Fibroblast of skin of left quadriceps (primary cell): ENCODE data around the gene BANP.
"Not testable (repeated sequence)": the region's sequence is repeated elsewhere in the genome, so short reads cannot be mapped to it uniquely, and the experiment has no call there.

Experiments used
- DNase-seq, 2 experiments: peaks; one replicate each; pipeline ENCODE4 v3.0.0-alpha.2; 2013; ENCODE audit warnings: low read depth in 2 of 2

The BANP gene

DNA sequence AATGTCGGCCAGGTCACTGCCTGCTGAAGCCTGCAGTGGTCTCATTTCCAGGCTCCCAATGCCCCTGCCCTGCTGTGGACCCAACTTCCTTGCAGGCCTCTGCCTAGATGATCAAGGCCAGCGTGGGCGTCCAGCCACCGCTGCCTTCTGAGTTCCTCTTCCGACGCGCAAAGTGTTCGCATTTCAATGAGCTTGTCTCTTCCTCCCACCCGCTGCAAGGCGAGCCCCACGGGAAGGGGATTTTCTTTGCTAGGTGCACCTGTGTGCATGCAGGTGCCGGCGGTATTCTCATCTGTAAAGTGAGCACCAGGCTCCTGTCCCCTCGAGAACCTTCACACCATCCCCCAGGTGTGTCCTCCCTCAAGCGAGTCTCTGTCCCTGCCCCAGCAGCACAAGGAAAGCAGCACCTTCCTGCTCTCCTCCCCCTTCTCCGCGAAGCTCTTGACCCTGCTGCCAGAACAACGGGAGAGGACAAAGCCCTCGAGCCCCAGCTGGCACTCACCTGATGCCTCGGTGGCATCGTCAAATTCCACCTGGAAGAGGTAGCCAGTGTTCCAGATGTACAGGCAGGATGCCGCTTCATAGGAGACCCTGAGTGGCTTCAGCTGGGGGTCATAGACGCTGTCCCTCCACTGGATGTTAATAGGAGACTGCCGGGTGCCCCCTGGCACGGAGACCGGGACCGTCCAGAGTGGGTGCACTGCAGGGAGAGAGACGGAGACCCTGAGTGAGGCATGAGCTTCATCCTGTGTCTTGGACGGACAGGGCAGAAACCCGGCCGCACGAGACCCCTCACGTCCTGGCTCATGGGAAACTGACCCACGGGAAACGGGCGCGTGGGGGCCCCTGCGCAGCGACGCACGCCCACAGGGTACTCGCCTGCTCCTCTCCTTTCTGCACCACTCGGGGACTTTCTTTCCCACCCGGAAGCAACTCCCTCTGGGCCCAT lies 24.7 kb upstream of the BANP start:
- no peak for DNase-seq

DNA sequence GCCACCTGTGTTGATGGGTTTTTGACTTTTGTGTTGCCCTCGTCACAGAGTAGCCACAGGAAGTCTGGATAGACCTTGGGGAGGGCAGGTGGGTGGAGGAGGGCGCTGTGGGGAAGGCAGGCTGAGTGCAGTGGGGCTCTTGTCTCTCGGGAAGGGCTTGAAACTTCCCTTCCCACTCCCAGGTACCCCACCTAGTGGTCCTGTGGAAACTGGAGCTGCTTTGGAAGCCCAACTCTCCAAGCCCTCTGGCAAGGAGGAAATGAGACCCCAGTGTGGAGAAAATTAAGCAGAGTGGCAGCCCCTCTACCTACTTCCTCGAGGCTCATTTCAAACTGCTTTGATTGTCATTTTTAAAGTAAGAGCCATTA lies 24.1 kb upstream of the BANP start:
- no peak for DNase-seq

DNA sequence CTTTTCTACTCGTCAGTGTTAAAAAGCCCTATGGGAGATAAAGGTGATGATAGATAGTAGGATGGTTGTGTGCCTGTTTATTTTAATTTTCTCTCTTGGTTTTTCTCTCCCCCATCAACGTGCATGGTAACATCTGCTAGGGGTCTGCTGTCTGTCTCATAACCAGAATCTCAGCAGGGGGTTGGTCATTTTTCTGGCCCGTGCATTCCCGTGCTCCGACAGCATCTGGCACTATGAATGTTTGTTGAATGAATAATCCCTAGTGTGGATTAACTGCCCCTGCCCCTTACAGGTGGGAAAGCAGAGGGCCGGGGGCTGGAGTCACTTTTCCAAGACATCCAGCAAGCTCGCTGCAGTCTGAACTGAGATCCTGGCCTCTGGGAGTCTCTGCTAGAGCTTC lies 21.2 kb upstream of the BANP start:
- DNase-seq: peak in 1 of 2 experiments; percentile 34

DNA sequence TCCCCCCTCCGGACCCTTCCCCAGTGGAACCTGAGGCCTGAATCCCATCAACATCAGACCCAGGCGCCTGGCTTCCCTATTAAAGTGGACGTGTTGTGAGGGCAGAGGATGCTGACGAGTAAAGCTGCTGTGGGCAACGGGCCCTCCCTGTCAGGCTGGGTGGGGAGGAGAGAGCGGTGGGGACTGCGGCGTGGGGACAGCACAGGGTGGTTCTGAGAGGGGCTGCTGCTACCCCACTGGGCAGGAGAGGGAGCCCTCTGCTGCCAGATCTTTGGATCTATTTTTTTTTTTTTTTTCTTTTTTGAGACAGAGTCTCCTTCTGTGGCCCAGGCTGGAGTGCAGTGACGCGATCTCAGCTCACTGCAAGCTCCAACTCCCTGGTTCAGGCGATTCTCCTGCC lies 20.8 kb upstream of the BANP start:
- DNase-seq: no peak

DNA sequence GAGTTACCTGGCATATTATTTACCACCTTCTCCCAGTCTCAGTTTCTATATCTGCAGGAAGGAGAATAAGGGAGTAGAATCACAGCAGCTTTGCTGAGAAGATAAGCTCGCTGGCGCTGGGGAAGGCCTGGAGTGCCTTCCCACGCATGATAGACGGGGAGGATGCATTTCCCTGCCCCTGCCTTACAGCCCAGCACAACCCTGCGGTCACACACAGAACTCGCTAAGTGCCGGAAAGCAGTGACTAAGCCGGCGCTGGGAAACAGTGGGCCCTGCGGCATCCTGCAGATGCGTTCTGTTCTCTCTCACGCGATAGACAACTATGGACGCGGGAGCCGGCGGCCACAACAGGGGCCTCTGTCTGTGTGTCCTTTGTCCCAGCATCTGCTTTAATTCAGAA lies 19.7 kb upstream of the BANP start:
- DNase-seq: no peak

DNA sequence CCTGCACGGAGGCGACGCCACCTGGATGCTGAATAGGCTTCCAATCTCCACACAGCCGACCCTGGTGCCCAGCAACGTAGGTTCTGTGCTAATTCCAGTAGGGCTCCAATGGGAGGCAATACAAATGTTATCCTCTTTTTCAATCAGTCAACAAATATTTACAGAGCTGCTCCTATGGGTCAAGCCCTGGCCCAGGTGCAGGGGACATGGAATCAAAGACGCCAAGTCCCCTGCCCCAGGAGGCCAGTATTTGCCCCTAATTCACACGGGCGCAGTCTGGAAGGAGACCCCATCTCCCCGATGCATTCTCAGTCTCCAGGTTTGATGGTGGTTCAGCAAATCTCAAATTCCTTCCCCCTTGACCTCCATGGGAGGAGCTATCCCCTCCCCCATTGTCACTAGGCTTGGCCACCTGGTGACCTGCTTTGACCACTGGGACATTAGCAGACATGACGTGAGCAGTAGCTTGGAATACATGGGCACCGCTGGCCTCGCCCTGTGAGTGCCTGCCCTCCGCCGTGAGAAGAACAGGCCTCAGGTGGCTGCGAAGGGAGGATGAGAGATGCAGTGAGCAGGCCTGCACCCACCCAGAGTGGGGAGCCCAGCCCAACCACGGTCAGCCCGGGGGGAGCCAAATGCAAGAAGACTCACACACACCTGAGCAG lies 18.6 kb upstream of the BANP start:
- DNase-seq: not testable (repeated sequence)

DNA sequence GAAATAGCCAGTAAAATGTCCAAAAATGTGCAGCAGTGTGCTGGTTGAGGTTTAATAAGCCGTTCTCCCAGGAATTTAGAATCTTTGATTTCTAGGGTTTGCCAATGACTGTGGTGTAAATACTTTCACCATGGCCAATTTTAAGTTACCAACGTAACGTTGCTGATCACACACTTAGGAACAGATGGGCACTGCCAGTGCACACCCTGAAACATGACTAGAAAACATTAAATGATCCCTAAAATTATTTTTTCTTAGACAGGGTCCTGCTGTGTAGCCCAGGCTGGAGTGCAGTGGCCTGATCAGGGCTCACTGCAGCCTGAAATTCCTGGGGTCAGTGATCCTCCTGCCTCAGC lies 18.1 kb upstream of the BANP start:
- no peak for DNase-seq

DNA sequence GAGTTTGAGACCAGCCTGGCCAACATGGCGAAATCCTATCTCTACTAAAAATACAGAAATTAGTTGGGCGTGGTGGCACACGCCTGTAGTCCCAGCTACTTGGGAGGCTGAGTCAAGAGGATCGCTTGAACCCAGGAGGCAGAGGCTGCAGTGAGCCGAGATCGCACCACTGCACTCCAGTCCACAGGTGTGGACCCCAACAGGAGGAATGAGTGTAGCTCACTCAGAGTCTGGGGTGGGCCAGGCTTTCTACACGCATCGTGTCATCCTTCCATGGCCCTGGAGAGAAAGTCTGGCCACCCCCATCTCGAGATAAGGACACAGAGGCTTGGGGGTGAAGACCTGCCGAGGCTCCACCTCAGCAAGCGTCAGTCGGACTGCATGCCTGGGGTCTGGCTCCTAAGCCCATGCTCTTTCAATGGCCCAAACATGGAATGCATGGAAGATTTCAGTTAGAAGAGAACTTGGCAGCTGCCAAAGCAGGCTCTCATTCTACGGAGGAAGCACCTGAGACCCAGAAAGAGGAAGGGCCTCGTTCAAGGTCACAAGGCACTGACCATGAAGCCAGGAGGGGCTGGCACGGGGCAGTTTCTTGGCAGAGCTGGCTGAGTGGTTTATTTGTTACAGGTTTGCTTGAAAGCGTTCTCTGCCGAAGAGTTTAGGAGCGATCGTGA lies 16.3 kb upstream of the BANP start:
- DNase-seq: not testable (repeated sequence)

DNA sequence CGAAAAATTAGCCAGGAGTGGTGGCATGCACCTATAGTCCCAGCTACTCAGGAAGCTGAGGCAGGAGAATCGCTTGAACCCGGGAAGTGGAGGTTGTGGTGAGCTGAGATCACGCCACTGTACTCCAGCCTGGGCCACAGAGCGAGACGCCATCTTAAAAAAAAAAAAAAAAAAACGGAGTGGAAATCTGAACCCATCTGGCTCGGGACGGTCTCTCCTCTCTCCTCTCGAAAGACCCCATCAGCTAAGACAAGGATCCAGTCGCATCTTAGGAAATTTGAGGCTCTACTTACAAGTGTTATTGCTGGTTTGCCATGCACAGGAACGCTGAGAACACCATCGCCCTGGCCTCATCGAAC lies 15.2 kb upstream of the BANP start:
- not testable (repeated sequence) for DNase-seq

DNA sequence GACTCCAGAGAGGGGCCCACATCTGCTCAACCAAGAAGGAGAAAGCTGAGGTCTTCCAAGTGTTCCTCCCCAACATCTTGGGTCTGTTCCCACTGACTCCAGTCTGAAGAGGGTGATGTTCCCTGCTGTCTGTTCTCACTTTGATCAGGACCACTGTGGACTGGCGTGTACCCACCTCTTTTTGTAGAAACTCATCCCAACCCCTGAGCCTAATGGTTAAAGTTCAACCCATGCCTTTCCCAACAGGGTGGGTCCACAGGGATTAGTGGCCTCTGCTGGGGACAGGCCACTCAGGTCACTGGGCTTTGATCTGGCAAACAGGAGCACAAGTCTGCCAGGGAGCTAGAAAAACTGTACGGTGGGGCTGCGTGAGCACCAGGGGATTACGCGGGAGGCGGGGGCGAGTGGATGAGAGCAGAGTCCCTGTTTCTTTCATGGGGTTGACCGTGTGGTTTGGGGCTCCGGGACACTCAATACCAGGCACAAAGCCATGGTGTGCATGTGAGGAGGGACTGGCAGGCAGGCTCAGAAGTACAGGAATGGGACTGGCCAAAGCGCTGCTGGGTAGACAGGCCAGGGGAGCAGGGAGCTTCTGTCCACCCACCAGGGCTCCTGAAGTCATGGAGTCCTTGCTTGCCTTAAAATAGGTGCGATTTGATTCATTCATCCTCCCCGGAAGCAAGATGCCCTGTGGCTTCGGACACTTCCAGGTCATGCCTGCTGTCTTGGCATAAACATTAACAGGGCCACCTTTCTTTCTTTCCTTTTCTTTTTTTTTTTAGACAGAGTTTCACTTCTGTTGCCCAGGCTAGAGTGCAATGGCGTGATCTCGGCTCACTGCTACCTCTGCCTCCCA lies 14.6 kb upstream of the BANP start, which contains the start of gene CA5A:
CA5A (minus strand) TSS at position 155 of the 856 bp plus-strand sequence; CDS start at position 76, 79 bp downstream.
- DNase-seq: no peak

DNA sequence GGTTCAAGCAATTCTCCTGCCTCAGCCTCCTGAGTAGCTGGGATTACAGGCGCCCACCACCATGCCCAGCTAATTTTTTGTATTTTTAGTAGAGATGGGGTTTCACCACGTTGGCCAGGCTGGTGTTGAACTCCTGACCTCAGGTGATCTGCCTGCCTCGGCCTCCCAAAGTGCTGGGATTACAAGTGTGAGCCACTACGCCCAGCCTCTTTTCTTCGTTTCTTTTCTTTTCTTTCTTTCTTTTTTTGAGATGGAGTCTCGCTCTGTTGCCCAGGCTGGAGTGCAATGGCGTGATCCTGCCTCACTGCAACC lies 14.0 kb upstream of the BANP start:
- DNase-seq: not testable (repeated sequence)

DNA sequence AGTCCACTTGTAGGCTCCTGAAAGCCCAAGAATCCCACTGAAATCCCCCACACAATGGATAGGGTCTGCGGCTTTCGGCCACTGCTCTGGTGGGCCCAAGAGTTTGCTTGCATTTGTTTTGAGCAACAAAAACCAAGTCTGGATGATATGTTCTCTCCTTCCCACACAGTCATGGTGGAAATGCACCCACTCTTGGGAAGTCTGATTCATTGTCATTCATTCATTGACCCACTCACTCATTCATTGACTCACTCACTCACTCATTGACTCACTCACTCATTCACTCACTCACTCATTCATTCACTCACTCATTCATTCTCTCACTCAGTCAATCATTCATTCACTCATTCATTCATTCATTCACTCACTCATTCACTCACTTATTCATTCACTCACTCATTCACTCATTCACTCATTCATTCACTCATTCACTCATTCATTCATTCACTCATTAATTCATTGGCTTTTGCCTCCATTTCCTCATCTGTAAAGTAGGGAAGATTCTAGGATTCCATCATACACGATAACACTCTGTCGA lies 12.8 kb upstream of the BANP start:
- DNase-seq: no peak

DNA sequence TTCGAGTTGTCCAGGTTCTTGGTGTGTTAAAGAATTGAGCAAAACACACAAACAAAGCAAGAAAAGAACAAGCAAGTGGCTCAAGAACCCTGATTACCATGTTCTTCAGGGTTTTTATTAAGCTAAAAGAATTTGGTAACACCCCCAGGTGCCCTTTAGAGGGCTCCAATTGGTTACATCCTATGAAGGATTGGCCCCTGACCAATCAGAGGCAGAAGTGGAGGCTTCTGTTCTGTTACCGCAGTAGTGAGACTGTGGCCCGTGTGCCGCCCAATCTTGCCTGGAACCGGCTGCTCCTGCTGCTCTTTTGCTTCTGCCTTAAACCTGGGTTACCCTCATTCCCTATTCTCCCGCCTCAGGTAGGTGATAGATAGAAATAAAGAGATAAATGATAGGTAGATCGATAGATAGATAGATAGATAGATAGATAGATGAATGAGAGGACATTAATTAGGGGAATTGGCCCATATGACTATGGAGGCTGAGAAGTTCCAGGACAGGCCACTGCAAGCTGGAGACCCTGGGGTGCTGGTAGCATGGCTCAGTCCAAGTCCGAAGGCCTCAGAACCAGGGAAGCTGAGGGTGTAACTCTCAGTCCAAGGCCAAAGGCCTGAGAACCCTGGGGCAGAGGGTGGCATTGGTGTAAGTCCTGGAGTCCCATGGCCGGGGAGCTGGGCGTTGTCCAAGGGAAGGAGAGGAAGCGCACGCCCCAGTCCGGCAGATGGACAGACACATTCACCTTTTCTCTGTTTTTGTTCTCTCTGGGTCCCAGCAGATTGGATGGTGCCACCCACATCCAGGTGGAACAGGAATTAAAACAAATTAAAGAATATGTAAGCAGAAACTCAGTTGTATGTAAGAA lies 11.4 kb upstream of the BANP start:
- no peak for DNase-seq

DNA sequence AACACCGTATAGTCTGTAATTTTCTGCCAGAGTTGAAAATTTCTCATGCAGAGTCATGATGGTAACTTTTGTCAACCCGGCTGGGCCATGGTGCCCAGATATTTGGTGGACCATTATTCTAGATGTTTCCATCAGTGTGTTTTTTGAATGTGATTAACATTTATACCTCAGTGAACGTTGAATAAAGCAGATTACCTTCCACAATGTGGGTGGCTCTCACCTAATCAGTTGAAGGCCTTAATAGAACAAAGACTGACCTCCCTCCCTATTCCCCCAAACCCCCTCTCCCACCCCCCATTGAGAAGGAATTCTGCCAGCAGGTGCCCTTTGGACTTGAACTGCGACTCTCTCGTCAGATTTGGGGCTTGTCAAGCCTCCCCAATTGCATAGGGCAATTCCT lies 8.6 kb upstream of the BANP start:
- DNase-seq: no peak

DNA sequence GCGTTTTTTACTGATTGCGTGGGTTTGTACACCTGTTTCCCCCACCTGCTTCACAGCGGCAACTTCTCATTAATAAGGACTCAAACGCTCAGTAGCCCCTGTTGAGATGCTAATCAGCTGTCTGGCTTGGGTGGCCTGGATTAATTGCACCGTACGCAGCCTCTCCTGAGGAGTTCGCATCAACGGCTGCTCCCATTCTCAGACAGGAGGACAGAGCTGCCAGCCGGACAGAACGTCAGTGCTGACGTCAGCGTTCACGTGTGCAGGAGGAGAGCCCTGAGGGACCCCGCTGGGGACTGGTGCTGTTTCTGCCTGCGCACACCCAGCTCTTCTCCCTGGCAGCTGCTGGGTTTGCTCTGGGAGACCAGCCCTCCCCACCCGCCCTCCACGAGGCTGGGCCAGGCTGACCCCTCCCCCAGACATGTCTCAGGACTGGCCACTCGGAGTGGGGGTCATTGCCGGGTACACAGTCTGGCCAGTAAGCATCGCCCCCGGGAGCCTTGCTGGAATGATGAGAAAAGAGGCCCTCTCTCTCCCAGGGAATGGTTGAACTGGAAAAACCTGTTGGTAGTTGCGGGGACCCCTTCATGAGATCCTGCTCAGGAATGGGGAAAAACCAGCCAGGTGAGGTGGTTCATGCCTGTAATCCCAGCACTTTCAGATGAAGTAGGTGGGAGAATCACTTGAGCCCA lies 5.7 kb upstream of the BANP start:
- DNase-seq: no peak

DNA sequence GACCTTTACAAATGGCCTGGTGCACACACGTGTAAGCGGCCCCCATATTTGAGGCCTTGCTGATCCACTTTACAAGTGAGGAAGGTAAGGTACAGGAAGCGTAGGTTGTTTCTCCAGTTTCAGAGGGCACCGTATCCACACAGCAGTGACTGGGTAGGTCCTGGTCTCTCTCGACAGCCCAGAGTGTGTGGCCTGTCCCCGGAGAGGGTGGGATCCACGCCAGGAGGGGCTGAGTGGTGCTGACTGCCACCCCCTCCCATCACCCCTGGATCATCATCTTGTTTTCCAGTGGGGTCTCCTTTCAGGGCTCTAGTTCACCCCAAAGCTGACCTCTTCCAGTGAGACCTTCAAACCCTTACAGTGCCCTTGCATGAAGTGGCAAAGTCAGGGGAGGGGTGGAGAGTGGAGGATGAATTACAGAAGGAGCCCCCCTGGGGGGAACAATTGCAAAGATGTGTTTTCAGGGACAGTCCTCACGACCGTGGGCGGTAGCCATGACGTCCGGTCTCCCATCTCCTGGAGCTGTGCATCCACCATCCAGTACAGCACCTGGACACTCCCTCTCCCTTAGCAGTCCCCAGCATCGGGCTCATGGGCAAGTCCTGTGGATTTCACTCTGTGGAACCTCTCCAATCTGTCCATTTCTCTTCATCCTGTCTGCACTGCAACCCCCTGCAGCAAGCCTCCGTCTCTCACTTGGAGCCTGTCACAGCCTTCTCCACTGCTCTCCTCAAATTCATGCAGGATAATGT lies 4.5 kb upstream of the BANP start:
- DNase-seq: no peak

DNA sequence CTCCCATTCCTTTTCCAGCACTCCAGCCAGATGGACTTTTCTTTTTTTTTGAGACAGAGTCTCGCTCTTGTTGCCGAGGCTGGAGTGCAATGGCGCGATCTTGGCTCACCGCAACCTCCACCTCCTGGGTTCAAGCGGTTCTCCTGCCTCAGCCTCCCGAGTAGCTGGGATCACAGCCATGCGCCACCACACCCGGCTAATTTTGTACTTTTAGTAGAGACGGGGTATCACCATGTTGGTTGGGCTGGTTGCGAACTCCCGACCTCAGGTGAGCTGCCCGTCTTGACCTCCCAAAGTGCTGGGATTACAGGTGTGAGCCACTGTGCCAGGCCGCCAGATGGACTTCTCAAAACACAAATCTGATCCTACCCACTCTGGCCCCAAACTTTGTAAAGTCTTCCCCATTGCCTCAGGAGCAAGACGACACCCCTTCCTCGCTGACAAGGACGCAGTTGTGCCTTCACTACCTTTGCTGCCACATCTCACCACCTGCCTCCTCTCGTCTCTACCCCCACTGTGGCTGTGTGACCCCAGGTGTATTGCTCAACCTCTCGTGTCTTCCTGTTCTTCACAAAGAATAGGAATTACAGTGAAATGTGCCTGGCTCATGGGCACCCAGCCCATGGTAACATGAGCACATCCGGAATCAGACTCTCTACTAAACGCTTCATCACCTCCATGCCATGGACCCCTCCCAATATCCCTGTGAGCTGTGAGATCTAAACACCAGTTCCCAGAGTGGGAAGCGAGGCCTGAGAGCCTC lies 3.7 kb upstream of the BANP start:
- no peak for DNase-seq

DNA sequence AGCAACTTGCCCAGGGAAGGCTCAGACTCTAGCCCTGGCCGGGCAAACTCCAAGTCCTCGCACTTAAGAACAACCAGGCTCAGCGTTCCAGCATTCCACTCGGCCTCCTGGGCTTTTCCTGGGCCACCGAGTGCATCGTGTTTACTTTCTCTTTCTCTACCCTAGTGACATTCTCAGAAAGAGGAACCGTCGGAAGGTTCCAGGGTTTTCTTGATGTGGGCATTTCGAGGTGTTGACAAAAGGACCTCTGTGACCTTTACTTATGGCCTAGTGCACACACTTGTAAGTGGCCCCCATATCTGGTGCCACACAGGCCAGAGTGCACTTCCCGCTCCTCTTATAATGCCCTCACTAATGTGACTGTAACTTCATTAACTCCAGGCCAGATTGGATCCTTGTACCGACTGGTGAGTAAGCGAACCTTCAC lies 3.1 kb upstream of the BANP start:
- DNase-seq: no peak

DNA sequence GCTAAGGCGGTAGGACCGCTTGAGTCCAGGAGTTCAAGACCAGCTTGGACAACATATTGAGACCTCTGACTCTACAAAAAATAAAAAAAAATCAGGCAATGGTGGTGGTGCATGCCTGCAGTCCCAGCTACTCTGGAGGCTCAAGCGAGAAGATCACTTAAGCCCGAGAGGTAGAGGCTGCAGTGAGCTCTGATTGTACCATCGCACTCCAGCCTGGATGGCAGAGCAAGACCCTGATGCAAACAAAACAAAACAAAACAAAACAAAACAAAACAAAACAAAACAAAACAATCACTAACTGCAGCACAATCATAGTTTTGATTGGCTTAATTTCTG lies 2.5 kb upstream of the BANP start:
- no peak for DNase-seq
